GM12891 (cell line): ENCODE data around the gene DPM2.

Source experiments
- POLR2A ChIP-seq: IDR thresholded peaks from 2 replicates; pipeline ENCODE4 v1.6.1; 2011; ENCODE audit warnings: low read depth, low read length, control low read depth
- POLR2AphosphoS5 ChIP-seq: IDR thresholded peaks from 2 replicates; pipeline ENCODE4 v1.6.1; 2011; ENCODE audit warnings: low read depth, low read length, control low read depth
- POU2F2 ChIP-seq: IDR thresholded peaks from 2 replicates; pipeline ENCODE4 v1.6.1; 2011; ENCODE audit warnings: low read depth, mild to moderate bottlenecking, control low read depth, low read length, moderate library complexity
- TAF1 ChIP-seq: IDR thresholded peaks from 2 replicates; pipeline ENCODE4 v1.6.1; 2011; ENCODE audit warnings: low read depth, low read length, control low read depth

- TF ChIP-seq POLR2A: no peak
- TF ChIP-seq POLR2AphosphoS5: no peak
- no peak for TF ChIP-seq TAF1
- TF ChIP-seq POU2F2: no peak
Measured at GRCh38 chr9:127972236-127972871, 34.7 kb upstream of the DPM2 start.
